Endothelial cell of umbilical vein (primary cell): ENCODE results near the gene ECT2.
"Not testable (repeated sequence)": the region's sequence is repeated elsewhere in the genome, so short reads cannot be mapped to it uniquely, and the experiment has no call there.

Experiments used
- CTCF ChIP-seq, 2 donors: IDR thresholded peaks; 1 replicate in 1 of 2; 2 replicates in 1 of 2; pipeline ENCODE4 v1.5.1; 2011; ENCODE audit warnings: low read length in 2 of 2, mild to moderate bottlenecking in 2 of 2, moderate library complexity in 2 of 2, control low read depth in 1 of 2, inconsistent platforms in 1 of 2, low read depth in 1 of 2; ENCODE audit not compliant: insufficient read depth in 1 of 2; ENCODE audit errors: extremely low read depth in 1 of 2
- POLR2A ChIP-seq: IDR thresholded peaks from 2 replicates; pipeline ENCODE4 v1.6.1; 2012; ENCODE audit warnings: low read depth, mild to moderate bottlenecking, control low read depth, low read length

GRCh38 chr3:172702731-172703130 is 47.8 kb upstream of the ECT2 start:
- not testable (repeated sequence) for TF ChIP-seq CTCF (IDR thresholded peaks at IDR 0.05; ENCODE audit: extremely low read depth in 1 of 2, insufficient read depth in 1 of 2, low read depth in 1 of 2, low read length in 2 of 2); POLR2A
